BJ (cell line): ENCODE data around the gene SOBP. TPM values are rescaled to one million over a fixed set of nuclear protein-coding genes. Genes with fewer than 3 reads are reported as not detected.

Source experiments
- CTCF ChIA-PET: fragments of 350-600 bp; formaldehyde crosslinking; extraction: SDS; loops from one replicate; lab custom pipeline; 2021; ENCODE audit warnings: antibody characterized with exemption, inconsistent platforms; lab: Yijun Ruan, JAX
- POLR2A ChIA-PET: fragments of 300-600 bp; sonication (Branson Sonifier 250); formaldehyde crosslinking; extraction: SDS; loops from one replicate; lab custom pipeline; 2021; ENCODE audit warnings: antibody characterized with exemption; lab: Charles Lee
- DNase-seq: peaks from one replicate; pipeline ENCODE4 v3.0.0-alpha.2; 2011; ENCODE audit warnings: low read depth
- H3K27me3 ChIP-seq: 2 replicates; pipeline ENCODE4 v1.6.0; 2011; ENCODE audit warnings: low read length; ENCODE audit not compliant: control insufficient read depth, insufficient read depth
- H3K36me3 ChIP-seq: 2 replicates; pipeline ENCODE4 v1.5.1; 2011; ENCODE audit warnings: low read length; ENCODE audit not compliant: control insufficient read depth, insufficient read depth
- H3K4me3 ChIP-seq: 2 replicates; pipeline ENCODE4 v1.5.1; 2011; ENCODE audit warnings: low read depth, mild to moderate bottlenecking, control low read depth, low read length
- polyA plus RNA-seq: library from polyadenylated mRNA; depleted of rRNA; stranded (reverse); fragments of >200 nt; gene quantifications from 2 replicates; pipeline ENCODE4 v1.2.3, GENCODE V29; 2011
- TF ChIP-seq, protein P1 (sequence below): IDR thresholded peaks from 2 replicates; pipeline ENCODE4 v1.5.1; 2011; ENCODE audit warnings: low read depth, mild to moderate bottlenecking, control low read depth, inconsistent platforms, low read length, moderate library complexity; ENCODE audit not compliant: insufficient read depth

SOBP gene
- polyA plus RNA-seq, 1 experiment, result not detected

DNA sequence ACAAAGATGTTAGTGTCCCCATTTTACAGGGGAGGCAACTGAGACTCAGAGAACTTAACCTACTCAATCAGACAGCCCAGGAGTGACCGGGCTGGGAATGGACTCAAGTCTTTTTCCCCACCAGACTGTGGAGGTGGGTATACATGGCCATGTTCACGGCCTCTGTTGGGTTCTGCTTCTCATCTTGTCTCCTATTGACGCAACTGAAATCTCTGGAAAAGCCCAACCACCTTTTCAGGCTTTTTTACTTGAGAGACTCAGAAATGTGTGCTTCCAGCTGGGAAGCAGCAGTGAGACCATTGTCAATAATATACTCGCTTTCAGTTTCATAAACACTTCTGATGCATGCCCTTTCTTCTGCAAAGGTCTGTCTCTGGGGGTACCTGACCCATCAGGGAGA is 70.7 kb downstream of the SOBP start:
- H3K27me3 ChIP-seq, result peaks cover 2% of the 10 kb centered on the region; the same call in 1 of the 2 replicates
- TF ChIP-seq, protein P1, sequence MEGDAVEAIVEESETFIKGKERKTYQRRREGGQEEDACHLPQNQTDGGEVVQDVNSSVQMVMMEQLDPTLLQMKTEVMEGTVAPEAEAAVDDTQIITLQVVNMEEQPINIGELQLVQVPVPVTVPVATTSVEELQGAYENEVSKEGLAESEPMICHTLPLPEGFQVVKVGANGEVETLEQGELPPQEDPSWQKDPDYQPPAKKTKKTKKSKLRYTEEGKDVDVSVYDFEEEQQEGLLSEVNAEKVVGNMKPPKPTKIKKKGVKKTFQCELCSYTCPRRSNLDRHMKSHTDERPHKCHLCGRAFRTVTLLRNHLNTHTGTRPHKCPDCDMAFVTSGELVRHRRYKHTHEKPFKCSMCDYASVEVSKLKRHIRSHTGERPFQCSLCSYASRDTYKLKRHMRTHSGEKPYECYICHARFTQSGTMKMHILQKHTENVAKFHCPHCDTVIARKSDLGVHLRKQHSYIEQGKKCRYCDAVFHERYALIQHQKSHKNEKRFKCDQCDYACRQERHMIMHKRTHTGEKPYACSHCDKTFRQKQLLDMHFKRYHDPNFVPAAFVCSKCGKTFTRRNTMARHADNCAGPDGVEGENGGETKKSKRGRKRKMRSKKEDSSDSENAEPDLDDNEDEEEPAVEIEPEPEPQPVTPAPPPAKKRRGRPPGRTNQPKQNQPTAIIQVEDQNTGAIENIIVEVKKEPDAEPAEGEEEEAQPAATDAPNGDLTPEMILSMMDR, result no peak
- ChIA-PET POLR2A (no interaction called here), CTCF (interaction anchor here (0.5 to 0.9 kb wide), 3 partner anchors 12 to 117 kb away, joined by 3 read pairs; no protein-coding TSS in a partner anchor)
- H3K36me3 ChIP-seq, result no peaks in the 10 kb centered on the region
- H3K4me3 ChIP-seq, result no peak overlapping the region
- no peak for DNase-seq

DNA sequence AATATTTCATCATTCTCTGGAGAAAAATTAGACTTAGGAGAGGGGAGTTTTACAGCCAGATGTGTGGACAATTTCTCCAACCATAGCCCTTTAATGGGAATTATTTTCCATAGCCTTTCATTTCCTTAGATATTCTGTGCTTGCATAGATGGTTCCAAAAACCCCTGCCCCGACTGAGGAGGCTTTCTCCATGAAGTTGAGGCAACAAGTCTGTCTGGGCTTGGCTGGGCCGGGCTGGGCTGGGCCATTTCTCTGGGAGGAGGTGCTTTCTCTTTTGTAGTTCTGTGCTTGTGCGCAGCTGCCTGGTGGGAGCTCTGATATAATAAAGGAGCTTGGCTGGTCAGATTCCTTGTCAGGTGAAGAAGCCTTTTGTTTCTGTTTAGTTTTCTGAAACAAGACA is 71.4 kb downstream of the SOBP start:
- CTCF ChIA-PET, result interaction anchor here (0.6 to 0.9 kb wide), 2 partner anchors 11 to 26 kb away, joined by 3 read pairs; no protein-coding TSS in a partner anchor
- Histone ChIP-seq H3K27me3 (peaks cover 2% of the 10 kb centered on the region; the same call in 1 of the 2 replicates), H3K36me3 (no peaks in the 10 kb centered on the region), H3K4me3 (no peak overlapping the region)
- TF ChIP-seq, protein P1, result no peak
- POLR2A ChIA-PET, result no interaction called here
- DNase-seq, result no peak

DNA sequence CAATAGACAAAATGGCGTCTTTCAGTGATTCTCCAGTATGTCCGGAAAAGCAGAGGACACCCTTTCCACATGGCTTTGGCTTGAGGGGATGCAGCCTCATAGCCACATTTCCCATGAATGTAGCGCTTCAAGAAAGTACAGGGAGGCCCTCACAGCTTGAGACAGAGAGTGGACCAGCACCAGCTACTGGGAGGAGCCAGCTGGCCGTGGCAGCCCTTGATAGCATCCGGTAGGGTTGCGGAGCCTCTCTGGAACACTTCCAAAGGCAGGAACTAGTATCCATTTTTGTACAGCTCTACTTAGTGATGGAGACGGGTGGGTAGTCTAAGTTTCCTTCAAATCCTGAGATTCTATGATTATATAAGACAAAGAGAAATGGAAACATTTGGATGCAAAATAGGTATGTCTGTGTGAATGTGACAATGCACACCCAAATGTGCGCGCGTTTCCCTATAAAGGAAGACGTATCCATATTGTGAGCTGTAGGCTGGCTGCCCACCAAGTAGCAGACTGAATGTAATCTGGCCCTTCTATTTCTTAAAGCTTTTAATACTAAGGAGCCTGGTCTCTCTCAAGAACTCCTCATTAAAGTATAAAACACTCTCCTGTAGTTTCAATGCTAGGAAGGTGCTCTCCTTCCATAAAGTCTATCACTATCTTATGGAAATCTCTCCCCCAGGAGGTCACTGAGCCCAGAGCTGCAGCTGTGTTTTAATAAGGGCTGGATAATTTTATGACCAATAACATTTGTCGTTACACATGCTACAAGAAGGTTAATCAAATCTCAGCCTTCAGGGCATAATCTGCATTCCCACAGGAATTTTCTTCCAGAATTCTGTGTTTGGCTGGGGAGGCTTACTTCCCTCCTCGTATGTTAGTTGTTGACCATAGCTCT is 74.0 kb downstream of the SOBP start:
- H3K27me3 ChIP-seq, result peaks cover 2% of the 10 kb centered on the region
- TF ChIP-seq, protein P1, result no peak
- DNase-seq, result no peak
- H3K4me3 ChIP-seq, result no peak overlapping the region
- CTCF ChIA-PET, result no interaction called here
- H3K36me3 ChIP-seq, result no peaks in the 10 kb centered on the region
- POLR2A ChIA-PET, result no interaction called here

DNA sequence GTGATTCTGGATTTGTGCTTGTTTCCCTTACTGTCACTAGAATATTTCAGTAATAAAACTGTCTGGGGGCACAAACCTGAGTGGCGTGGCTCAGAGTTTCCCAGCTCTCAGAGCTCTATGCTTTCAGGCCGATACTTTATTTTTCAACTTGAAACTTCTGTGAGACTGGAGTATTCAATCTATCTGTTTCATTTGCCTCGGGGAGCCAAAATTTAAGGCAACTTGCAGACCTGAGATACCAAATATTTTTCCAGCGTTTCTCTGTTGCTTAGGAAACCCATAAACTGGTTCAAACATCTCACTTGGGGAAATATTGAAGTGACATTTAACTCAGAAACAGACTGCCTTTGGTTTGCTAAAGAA is 74.7 kb downstream of the SOBP start:
- CTCF ChIA-PET, result no interaction called here
- Histone ChIP-seq H3K4me3 (no peak overlapping the region), H3K36me3 (no peaks in the 10 kb centered on the region), H3K27me3 (peaks cover 2% of the 10 kb centered on the region)
- TF ChIP-seq, protein P1, result no peak
- POLR2A ChIA-PET, result no interaction called here
- DNase-seq, result no peak

DNA sequence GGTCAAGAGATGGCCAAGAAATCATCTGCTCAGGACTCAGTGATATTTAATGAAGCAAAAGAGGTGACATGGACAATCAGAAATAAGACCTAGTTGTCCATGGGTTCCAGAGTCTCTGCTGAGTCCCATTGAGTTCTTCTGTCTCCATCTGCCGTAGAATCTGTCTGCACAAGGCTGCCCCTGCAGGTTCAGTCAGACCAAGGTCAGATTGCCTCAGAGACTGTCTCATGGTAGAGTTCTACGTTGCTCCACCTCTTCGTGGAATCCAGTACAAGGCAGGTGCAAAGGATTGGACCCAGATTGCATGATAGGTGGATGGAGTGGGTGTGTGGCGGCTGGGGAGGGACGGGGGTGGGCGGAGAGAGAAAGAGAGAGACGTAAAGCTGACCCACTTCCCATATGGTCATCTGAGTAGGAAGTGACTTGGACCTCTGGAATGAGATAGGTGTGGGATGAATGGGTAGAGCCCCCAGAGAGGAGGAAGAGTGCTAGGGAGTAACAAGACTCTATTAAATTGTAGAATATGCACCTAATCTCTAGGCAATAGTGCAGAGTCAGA is 75.3 kb downstream of the SOBP start:
- ChIA-PET CTCF (no interaction called here), POLR2A (no interaction called here)

More for the DNA sequence above, 75.3 kb downstream of the SOBP start:
- no peak overlapping the region for H3K4me3 ChIP-seq
- DNase-seq, result no peak
- TF ChIP-seq, protein P1, result no peak
- H3K36me3 ChIP-seq, result no peaks in the 10 kb centered on the region
- peaks cover under 1% of the 10 kb centered on the region for H3K27me3 ChIP-seq
